B cell (primary cell): ENCODE data around the gene KRIT1. TPM values are rescaled to one million over a fixed set of nuclear protein-coding genes. Genes with fewer than 3 reads are reported as not detected.
"Not testable (repeated sequence)": the region's sequence is repeated elsewhere in the genome, so short reads cannot be mapped to it uniquely, and the experiment has no call there.

ENCODE experiments used
- ATAC-seq: fragments of 200-7000 bp; cut with Tn5 transposase; one replicate; pipeline ENCODE4 v1.10.0; 2021; ENCODE audit warnings: low read depth, mild to moderate bottlenecking, moderate number of reproducible peaks, moderate library complexity
- CTCF ChIA-PET: fragments of 350-600 bp; sonication (Branson Sonifier 250); formaldehyde crosslinking; loops from one replicate; lab custom pipeline; 2021; ENCODE audit warnings: antibody characterized with exemption, inconsistent platforms; lab: Charles Lee
- POLR2A ChIA-PET: fragments of 350-600 bp; sonication (Branson Sonifier 250); formaldehyde crosslinking; loops from one replicate; lab custom pipeline; 2021; ENCODE audit warnings: antibody characterized with exemption; lab: Charles Lee
- DNase-seq: peaks from one replicate; pipeline ENCODE4 v3.0.0; 2013
- H2AFZ ChIP-seq: 2 replicates; pipeline ENCODE4 v1.6.1; 2012; ENCODE audit warnings: mild to moderate bottlenecking, low read depth, low read length; ENCODE audit not compliant: insufficient read depth, poor library complexity, severe bottlenecking
- H3K27ac ChIP-seq, 2 donors: 1 replicate in 1 of 2; 2 replicates in 1 of 2; pipeline ENCODE4 v1.5.1; 2012 to 2013; ENCODE audit warnings: low read length in 2 of 2, mild to moderate bottlenecking in 2 of 2, moderate library complexity in 1 of 2
- H3K27me3 ChIP-seq, 4 experiments: fragments of 200-600 bp in 1 of 4; sonication (generic) in 1 of 4; replicated peaks in 1 of 4; 1 replicate in 2 of 4; 2 replicates in 2 of 4; pipeline versions ENCODE4 v1.6.1 to v1.7.0; 2013 to 2016; ENCODE audit warnings: low read length in 3 of 4, mild to moderate bottlenecking in 2 of 4, mixed read lengths in 1 of 4, moderate library complexity in 1 of 4; ENCODE audit not compliant: insufficient read depth in 4 of 4, control insufficient read depth in 3 of 4; ENCODE audit errors: control extremely low read depth in 1 of 4
- H3K36me3 ChIP-seq, 2 experiments: replicated peaks in 1 of 2; 1 replicate in 1 of 2; 2 replicates in 1 of 2; pipeline versions ENCODE4 v1.6.1 to v1.7.1; 2013; ENCODE audit warnings: low read length in 1 of 2; ENCODE audit not compliant: insufficient read depth in 2 of 2, control insufficient read depth in 1 of 2; ENCODE audit errors: control extremely low read depth in 1 of 2, extremely low read depth in 1 of 2
- H3K4me1 ChIP-seq, 2 donors: fragments of 200-600 bp in 1 of 2; sonication (generic) in 1 of 2; 1 replicate in 1 of 2; 2 replicates in 1 of 2; pipeline versions ENCODE4 v1.5.1 to v1.6.1; 2013 to 2017; ENCODE audit warnings: low read length in 2 of 2; ENCODE audit not compliant: control insufficient read depth in 2 of 2, insufficient read depth in 2 of 2
- H3K4me2 ChIP-seq: replicated peaks from 2 replicates; pipeline ENCODE3; 2012; ENCODE audit warnings: mild to moderate bottlenecking, low read depth, low read length; ENCODE audit not compliant: poor library complexity, severe bottlenecking
- H3K4me3 ChIP-seq, 5 experiments: fragments of 200-600 bp in 1 of 5; sonication (generic) in 1 of 5; 1 replicate in 3 of 5; 2 replicates in 2 of 5; pipeline versions ENCODE4 v1.5.1 to v1.7.0; 2011 to 2016; ENCODE audit warnings: low read length in 4 of 5, mild to moderate bottlenecking in 4 of 5, low read depth in 2 of 5, control low read depth in 1 of 5, moderate library complexity in 1 of 5; ENCODE audit not compliant: insufficient read depth in 1 of 5; ENCODE audit errors: control extremely low read depth in 1 of 5, extremely low read depth in 1 of 5
- H3K79me2 ChIP-seq: fragments of 200-600 bp; sonication (generic); one replicate; pipeline ENCODE4 v1.6.0; 2016; ENCODE audit warnings: low read length; ENCODE audit not compliant: control insufficient read depth, insufficient read depth
- H3K9ac ChIP-seq: fragments of 200-600 bp; sonication (generic); 2 replicates; pipeline ENCODE4 v1.6.1; 2017; ENCODE audit warnings: mild to moderate bottlenecking, low read length, moderate library complexity
- H3K9me3 ChIP-seq, 3 donors: one replicate each; pipeline versions ENCODE4 v1.6.1 to v1.7.1; 2013; ENCODE audit warnings: low read length in 2 of 3; ENCODE audit not compliant: control insufficient read depth in 2 of 3, insufficient read depth in 1 of 3; ENCODE audit errors: control extremely low read depth in 1 of 3
- H4K20me1 ChIP-seq: 2 replicates; pipeline ENCODE4 v1.6.0; 2012; ENCODE audit warnings: mild to moderate bottlenecking, low read length; ENCODE audit not compliant: insufficient read depth, control insufficient read depth, poor library complexity, severe bottlenecking
- H3K27ac Mint-ChIP-seq: one replicate; pipeline ENCODE4 v1.8.0; 2021; ENCODE audit warnings: mixed read lengths
- H3K27me3 Mint-ChIP-seq: one replicate; pipeline ENCODE4 v1.8.0; 2021; ENCODE audit warnings: mixed read lengths
- H3K4me1 Mint-ChIP-seq: one replicate; pipeline ENCODE4 v1.8.0; 2021; ENCODE audit warnings: mixed read lengths
- H3K4me3 Mint-ChIP-seq: one replicate; pipeline ENCODE4 v1.8.0; 2021; ENCODE audit warnings: mixed read lengths
- H3K9me3 Mint-ChIP-seq: one replicate; pipeline ENCODE4 v1.8.0; 2022; ENCODE audit warnings: mixed read lengths; ENCODE audit not compliant: insufficient read depth
- CTCF ChIP-seq: fragments of 200-600 bp; IDR thresholded peaks from one replicate; pipeline ENCODE4 v1.8.0; 2022; ENCODE audit warnings: antibody characterized with exemption, mild to moderate bottlenecking
- EZH2 ChIP-seq: IDR thresholded peaks from 2 replicates; pipeline ENCODE4 v1.6.1; 2012; ENCODE audit warnings: borderline replicate concordance, low read depth, mild to moderate bottlenecking, moderate library complexity, low read length; ENCODE audit not compliant: insufficient read depth, poor library complexity, severe bottlenecking
- WGBS: methylation state at CpG from one replicate; pipeline ENCODE4 v1.1.5; 2013; ENCODE audit warnings: missing lambda C conversion rate; ENCODE audit not compliant: insufficient coverage; 5-methylcytosine and 5-hydroxymethylcytosine counted together
- intact Hi-C: fragments of 100-400 bp; cut with micrococcal nuclease; formaldehyde crosslinking; loops from one replicate; pipeline ENCODE4 v1.10.0; 2022
- polyA plus RNA-seq: library from polyadenylated mRNA; depleted of rRNA; stranded (reverse); fragments of >200 nt; gene quantifications from 2 replicates; pipeline ENCODE4 v1.2.3, GENCODE V29; 2012
- total RNA-seq, 2 donors: library from RNA; stranded (reverse); fragments of 120-200 nt in 1 of 2; gene quantifications; 1 replicate in 1 of 2; 2 replicates in 1 of 2; pipeline versions ENCODE4 v1.2.3 to v1.2.4, GENCODE V29; 2013 to 2022

KRIT1 gene
- total and polyA plus RNA-seq, 2 donors (not counting 1 experiment from before 2014, with no cell fraction given), result 25.0 to 78.1 TPM

DNA sequence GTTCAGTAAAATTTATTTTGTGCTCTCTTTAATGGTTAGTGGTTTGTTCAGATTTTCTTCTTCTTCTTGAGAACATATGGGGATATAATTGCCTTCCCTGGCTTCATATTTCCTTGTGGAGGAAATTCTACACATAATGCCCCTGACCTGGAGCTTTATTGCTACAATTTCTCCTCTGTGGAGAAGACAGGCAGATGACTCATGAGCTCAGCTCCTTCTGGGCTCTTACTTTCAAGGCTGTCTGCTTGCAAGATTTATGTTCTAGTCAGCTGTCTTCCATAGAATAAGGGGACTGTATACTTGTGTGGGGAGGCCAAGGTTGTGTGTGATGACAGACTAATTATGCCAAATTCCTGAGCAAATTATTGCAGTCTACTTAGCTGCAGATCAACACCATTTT lies 68.4 kb downstream of the KRIT1 start:
- Histone ChIP-seq H3K9ac (no peak overlapping the region), H3K27ac (no peak overlapping the region), H3K9me3 (no peaks in the 10 kb centered on the region), H3K4me1 (peaks cover 7 to 9% of the 10 kb centered on the region in 2 donors), H3K27me3 (no peaks in the 10 kb centered on the region), H3K36me3 (no peaks in the 10 kb centered on the region), H2AFZ (no peak overlapping the region), H4K20me1 (no peaks in the 10 kb centered on the region), H3K4me2 (no peak overlapping the region), H3K79me2 (no peaks in the 10 kb centered on the region), H3K4me3 (no peak overlapping the region)
- POLR2A ChIA-PET, result no interaction called here
- TF ChIP-seq CTCF (no peak), EZH2 (no peak)
- no peaks in the 10 kb centered on the region for H3K9me3 Mint-ChIP-seq
- H3K4me3 Mint-ChIP-seq, result no peak overlapping the region
- peaks cover 10% of the 10 kb centered on the region for H3K4me1 Mint-ChIP-seq
- ATAC-seq (no peak), DNase-seq (no peak)
- H3K27ac Mint-ChIP-seq, result no peak overlapping the region
- intact Hi-C loops, result loop anchor here (5.0 kb wide), 1 partner anchor 295 kb away; the partner anchor contains the start of gene MTERF1
- CTCF ChIA-PET, result interaction anchor here (0.6 to 1.5 kb wide), 3 partner anchors 15 to 209 kb away, joined by 3 to 5 read pairs (median 3); no protein-coding TSS in a partner anchor
- peaks cover 15% of the 10 kb centered on the region for H3K27me3 Mint-ChIP-seq

- 100% methylated on average over 2 of the region's 2 CpGs for WGBS
- H3K36me3 ChIP-seq, H2AFZ ChIP-seq, H3K4me1 ChIP-seq, H3K4me1 Mint-ChIP-seq, CTCF ChIA-PET, intact Hi-C loops, DNase-seq, H3K79me2 ChIP-seq, POLR2A ChIA-PET, H3K27ac Mint-ChIP-seq, H3K9me3 Mint-ChIP-seq, H3K4me3 ChIP-seq, H3K27me3 ChIP-seq, H3K9ac ChIP-seq, H3K4me2 ChIP-seq, H3K27ac ChIP-seq, ATAC-seq, H4K20me1 ChIP-seq, H3K4me3 Mint-ChIP-seq: not testable (repeated sequence)
- H3K27me3 Mint-ChIP-seq, result peaks cover 27% of the 10 kb centered on the region
- peaks cover 0 to 13% (median 2%) of the 10 kb centered on the region in 3 donors for H3K9me3 ChIP-seq
Observed at GRCh38 chr7:92169529-92169928, 76.2 kb downstream of the KRIT1 start.
